CD4-positive, alpha-beta T cell treated with Interleukin-15 for 1 hour (primary cell): ENCODE measurements around the gene TOMM20L.
"Not testable (repeated sequence)": the region's sequence is repeated elsewhere in the genome, so short reads cannot be mapped to it uniquely, and the experiment has no call there.

Source experiments
- DNase-seq: peaks from one replicate; pipeline ENCODE4 v3.0.0-alpha.2; 2020

TOMM20L gene

GRCh38 chr14:58395812-58396788 is at the start of gene TOMM20L:
Gene TOMM20L (plus strand): TSS chr14:58395930. CDS start chr14:58395958, 28 bp downstream.
- peak; percentile 79 for DNase-seq

- DNase-seq, result no peak
Measured at GRCh38 chr14:58353516-58354299, 42.0 kb upstream of the TOMM20L start.

- DNase-seq, result no peak
Measured at GRCh38 chr14:58354808-58355207, 40.9 kb upstream of the TOMM20L start.

GRCh38 chr14:58356268-58356667 is 39.5 kb upstream of the TOMM20L start:
- no peak for DNase-seq

GRCh38 chr14:58362272-58362671 is 33.5 kb upstream of the TOMM20L start:
- not testable (repeated sequence) for DNase-seq

GRCh38 chr14:58362798-58363412 is 32.8 kb upstream of the TOMM20L start:
- no peak for DNase-seq

- DNase-seq, result no peak
Measured at GRCh38 chr14:58364316-58364715, 31.4 kb upstream of the TOMM20L start.

- DNase-seq, result no peak
Measured at GRCh38 chr14:58367296-58367695, 28.4 kb upstream of the TOMM20L start.

GRCh38 chr14:58368956-58369355 is 26.8 kb upstream of the TOMM20L start:
- no peak for DNase-seq

- DNase-seq, result no peak
Measured at GRCh38 chr14:58376791-58377190, 18.9 kb upstream of the TOMM20L start.

- no peak for DNase-seq
Measured at GRCh38 chr14:58390830-58391229, 4.9 kb upstream of the TOMM20L start.

GRCh38 chr14:58395562-58395811 is 243 bp upstream of the TOMM20L start:
- DNase-seq, result no peak

- no peak for DNase-seq
Measured at GRCh38 chr14:58397156-58397555, 1.4 kb downstream of the TOMM20L start.

- DNase-seq, result no peak
Measured at GRCh38 chr14:58398495-58398894, 2.8 kb downstream of the TOMM20L start.

- no peak for DNase-seq
Measured at GRCh38 chr14:58398895-58399294, 3.2 kb downstream of the TOMM20L start.

GRCh38 chr14:58401587-58401986 is 5.9 kb downstream of the TOMM20L start:
- no peak for DNase-seq

GRCh38 chr14:58408681-58409215 is 13.0 kb downstream of the TOMM20L start:
- DNase-seq, result no peak

GRCh38 chr14:58414845-58415244 is 19.1 kb downstream of the TOMM20L start:
- DNase-seq, result no peak

- no peak for DNase-seq
Measured at GRCh38 chr14:58415636-58416547, 20.2 kb downstream of the TOMM20L start.

GRCh38 chr14:58416934-58417333 is 21.2 kb downstream of the TOMM20L start:
- DNase-seq, result not testable (repeated sequence)

GRCh38 chr14:58426670-58427280 is 31.0 kb downstream of the TOMM20L start:
- DNase-seq, result peak; percentile 44
